GM10266 (cell line): Measurements from ENCODE around the gene SLC46A3.
A peak's percentile ranks its signal among the peaks of the same experiment; 100 is the strongest.

Experiments used
- DNase-seq: peaks from one replicate; pipeline ENCODE4 v3.0.0; 2012; ENCODE audit errors: extremely low spot score
- TF ChIP-seq, protein P1 (sequence below): IDR thresholded peaks from 2 replicates; pipeline ENCODE4 v1.5.1; 2012; ENCODE audit warnings: mild to moderate bottlenecking, low read depth; ENCODE audit not compliant: control insufficient read depth, insufficient read depth; ENCODE audit errors: missing control alignments

The SLC46A3 gene

DNA sequence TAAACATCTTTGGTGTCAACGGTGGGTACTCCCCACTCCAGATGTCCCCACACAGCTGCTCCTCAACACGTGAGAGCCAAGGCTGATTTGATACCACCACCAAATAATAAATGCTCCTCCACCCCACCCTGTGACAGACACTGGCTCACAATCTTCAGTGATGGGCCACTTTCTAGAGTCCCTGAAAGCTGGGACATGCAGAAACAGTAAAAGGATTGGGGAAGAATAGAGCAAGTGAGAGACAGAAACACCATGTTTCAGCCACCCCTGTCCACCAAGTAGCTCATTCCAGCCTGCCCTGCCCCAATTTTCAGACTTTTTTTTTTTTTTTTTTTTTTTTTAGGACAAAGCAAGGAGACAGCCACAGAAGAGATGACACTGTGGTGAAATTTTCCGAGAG is 1.6 kb downstream of the SLC46A3 start:
- TF ChIP-seq, protein P1, sequence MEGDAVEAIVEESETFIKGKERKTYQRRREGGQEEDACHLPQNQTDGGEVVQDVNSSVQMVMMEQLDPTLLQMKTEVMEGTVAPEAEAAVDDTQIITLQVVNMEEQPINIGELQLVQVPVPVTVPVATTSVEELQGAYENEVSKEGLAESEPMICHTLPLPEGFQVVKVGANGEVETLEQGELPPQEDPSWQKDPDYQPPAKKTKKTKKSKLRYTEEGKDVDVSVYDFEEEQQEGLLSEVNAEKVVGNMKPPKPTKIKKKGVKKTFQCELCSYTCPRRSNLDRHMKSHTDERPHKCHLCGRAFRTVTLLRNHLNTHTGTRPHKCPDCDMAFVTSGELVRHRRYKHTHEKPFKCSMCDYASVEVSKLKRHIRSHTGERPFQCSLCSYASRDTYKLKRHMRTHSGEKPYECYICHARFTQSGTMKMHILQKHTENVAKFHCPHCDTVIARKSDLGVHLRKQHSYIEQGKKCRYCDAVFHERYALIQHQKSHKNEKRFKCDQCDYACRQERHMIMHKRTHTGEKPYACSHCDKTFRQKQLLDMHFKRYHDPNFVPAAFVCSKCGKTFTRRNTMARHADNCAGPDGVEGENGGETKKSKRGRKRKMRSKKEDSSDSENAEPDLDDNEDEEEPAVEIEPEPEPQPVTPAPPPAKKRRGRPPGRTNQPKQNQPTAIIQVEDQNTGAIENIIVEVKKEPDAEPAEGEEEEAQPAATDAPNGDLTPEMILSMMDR = no peak

DNA sequence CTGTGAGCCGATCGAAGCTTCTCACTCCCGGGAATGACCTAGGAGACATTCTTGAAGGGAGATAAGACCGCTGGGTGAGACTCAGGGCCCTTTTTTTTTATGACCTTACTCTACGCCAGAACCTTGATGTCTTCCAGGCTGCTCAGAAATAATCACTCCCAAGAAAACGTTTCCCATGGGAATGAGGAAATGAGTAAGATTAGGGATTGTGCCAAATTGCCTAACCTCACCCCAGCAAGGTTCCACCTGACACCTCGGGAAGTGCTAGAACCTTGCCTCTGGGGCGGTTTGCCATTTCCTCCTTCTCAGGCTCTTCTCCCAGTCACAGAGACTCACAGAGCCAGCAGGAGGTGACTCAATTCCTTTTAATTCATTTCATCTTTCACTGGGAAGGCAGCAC is 2.3 kb downstream of the SLC46A3 start:
- TF ChIP-seq, protein P1 = no peak
- DNase-seq = no peak

More for the DNA sequence above, 1.6 kb downstream of the SLC46A3 start:
- no peak for DNase-seq

DNA sequence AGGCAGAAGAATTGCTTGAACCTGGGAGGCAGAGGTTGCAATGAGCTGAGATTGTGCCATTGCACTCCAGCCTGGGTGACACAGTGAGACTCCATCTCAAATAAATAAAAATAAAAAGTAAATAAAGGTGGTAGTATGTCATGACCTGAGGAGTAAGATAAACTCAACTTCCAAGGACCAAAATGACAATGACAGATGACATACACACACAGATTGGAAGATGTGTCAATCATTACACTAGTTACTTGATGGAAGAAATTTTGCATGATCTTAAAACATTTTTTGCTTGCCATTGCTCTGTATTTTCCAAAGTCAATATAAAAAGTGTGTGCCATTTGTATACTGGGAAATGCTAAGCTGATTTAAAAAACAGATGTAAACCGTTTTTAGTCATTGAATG is 4.1 kb downstream of the SLC46A3 start:
- TF ChIP-seq, protein P1 = no peak

DNA sequence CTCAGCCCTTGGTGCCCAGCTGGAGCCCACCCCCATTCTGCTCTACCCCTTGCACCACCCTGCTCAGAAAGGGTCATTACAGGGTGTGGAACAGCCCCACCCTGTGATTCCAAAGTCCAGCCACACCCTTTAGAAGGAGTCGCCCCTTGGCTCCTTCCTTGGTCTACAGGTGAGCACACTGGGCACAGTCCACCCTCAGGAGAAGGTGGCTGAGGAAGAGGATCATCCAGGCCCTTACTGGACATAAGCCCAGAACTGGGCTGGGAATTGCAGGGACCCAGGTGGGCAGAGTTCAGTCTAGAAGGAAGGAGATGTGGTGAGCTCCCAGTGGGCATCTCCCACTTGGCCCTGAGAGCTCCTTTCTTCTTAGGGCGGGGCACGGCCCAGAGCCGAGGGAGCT is 8.6 kb downstream of the SLC46A3 start:
- no peak for DNase-seq
- TF ChIP-seq, protein P1 = no peak

More for the DNA sequence above, 4.1 kb downstream of the SLC46A3 start:
- no peak for DNase-seq

DNA sequence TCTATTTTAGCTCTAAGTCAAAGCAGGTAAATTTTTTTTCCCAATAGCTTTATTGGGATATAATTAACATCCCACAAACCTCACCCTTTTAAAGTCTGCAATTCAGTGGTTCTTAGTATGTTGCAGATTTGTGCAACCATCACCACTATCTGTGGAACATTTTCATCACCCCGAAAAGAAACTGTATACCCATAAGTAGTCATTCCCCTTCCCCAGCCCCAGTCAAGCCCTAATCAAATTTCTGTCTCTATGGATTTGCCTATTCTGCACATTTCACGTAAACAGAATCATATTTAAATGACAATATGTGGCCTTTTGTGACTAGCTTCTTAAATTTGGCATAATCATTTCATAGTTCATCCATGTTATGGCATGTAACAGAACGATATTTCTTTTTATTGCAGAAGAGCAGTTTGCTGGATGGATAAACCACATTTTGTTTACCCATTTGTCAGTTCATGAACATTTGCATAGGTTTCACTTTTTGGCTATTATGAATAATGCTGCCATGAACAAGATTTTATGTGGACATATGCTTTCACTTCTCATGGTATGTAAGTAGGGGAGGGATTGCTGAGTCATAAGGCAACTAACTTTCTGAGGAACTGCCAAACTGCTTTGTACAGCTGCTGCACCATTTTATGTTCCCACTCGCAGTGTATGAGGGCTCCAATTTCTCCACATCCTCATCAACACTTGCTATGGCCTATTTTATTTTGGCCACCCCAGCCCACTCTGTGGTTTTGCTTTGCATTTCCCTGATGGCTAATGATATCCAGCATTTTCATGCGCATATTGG is 10.9 kb downstream of the SLC46A3 start:
- DNase-seq = peak; percentile 36
- TF ChIP-seq, protein P1 = no peak

DNA sequence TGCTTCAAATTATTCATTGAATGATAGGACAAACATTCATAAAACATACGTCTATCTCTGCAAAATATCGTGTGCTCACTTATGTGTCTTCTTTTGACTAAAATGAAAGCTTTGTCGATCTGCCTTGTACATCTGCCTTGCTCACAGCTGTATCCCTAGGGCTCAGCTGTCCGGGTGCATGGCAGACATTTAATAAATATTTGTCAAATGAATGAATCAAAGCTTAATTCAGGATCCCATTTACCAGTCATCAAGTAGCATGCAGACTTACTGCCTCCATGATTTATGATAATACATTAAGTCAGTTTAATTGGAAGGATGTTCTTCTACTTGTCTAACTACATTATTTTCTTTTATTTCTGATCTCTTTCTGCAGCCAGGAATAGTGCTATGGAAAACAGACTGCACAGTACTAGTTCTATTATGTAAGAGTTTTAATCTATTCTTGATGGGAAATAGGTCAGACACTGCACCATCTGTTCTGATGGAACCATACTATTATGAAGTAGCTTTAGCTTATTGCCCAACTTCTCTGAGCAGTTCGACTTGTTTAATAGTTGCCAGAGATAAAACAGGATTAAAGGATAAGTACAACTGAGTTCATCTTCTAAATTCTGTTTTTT is 13.2 kb downstream of the SLC46A3 start:
- TF ChIP-seq, protein P1 = no peak
- no peak for DNase-seq

DNA sequence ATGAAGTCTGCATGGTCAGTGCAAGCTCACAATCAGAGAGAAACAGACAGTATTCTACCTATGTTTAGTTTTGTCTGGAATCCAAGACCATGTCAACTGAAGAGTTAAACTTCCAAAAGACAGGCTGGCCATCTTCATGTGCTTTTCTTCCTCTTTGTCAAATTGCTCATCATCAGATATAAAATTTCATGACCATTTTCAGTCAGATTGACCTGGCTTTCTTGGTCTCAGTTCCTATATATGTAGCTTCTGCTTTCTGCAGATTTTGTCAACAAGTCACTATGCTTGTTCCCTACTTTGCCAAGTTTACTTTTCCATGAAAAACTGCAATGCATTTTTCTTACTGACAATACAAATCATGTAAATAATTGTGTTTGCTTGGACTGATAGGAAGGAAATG is 13.9 kb downstream of the SLC46A3 start:
- no peak for DNase-seq
- TF ChIP-seq, protein P1 = no peak
